ENCODE results near the gene ERF.
A peak's percentile ranks its signal among the peaks of the same experiment; 100 is the strongest.

Gene ERF

DNA sequence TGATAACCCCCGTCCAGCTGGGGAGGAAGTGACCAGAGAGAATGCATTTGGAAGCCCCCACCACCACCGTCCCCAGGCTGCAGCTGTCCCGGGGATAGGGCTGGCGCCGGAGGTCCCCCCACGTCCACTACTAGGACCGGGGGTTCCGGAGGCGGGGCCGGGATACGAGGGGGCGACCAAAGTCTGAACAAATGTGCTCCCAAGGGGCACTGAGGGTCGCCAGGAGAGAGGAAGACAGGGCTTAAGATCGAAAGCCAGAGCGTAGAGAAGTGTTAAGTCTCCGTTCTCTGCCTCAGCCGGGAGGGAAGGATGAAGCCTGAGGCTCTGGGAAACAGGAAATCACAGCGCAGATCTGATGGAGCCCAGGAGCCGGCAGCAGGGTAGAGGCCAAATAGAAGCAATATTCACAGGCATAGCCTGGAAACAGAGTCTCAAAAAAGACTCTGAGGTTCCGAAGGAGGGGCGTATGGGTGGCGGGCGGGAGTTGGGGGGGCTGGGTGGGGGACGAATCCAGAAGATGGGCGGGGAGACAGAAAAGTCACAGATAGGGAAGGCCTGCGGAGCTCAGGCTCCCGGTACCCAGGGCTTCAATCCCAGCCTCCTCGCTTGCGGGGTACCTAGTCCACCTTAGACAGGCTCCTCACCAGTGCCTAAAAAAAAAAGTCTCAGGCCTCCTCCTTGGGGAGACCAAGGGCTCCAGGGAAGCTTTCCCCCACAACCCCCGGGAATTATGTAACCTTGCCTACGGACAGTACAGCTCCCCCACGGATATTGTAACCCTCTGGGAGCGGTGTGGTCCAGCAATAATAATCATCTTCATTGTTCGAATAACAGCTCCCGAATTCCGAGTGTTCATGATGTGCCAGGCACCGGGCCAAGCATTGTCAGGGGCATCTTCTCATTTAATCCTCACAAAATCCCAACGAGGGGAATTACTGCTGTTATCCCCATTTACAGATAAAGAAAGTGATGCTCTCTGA, 1.1 kb upstream of the ERF start:
- no peak for DNase-seq (ENCODE audit: low spot score)
- no peak for TF ChIP-seq CTCF (IDR thresholded peaks at IDR 0.05; ENCODE audit: extremely low read depth, missing control alignments)

- TF ChIP-seq CTCF (IDR thresholded peaks at IDR 0.05; ENCODE audit: extremely low read depth, missing control alignments): no peak
- peak; percentile 79 for DNase-seq (ENCODE audit: low spot score)
Observed at GRCh38 chr19:42254089-42254849, 659 bp downstream of the ERF start.

DNA sequence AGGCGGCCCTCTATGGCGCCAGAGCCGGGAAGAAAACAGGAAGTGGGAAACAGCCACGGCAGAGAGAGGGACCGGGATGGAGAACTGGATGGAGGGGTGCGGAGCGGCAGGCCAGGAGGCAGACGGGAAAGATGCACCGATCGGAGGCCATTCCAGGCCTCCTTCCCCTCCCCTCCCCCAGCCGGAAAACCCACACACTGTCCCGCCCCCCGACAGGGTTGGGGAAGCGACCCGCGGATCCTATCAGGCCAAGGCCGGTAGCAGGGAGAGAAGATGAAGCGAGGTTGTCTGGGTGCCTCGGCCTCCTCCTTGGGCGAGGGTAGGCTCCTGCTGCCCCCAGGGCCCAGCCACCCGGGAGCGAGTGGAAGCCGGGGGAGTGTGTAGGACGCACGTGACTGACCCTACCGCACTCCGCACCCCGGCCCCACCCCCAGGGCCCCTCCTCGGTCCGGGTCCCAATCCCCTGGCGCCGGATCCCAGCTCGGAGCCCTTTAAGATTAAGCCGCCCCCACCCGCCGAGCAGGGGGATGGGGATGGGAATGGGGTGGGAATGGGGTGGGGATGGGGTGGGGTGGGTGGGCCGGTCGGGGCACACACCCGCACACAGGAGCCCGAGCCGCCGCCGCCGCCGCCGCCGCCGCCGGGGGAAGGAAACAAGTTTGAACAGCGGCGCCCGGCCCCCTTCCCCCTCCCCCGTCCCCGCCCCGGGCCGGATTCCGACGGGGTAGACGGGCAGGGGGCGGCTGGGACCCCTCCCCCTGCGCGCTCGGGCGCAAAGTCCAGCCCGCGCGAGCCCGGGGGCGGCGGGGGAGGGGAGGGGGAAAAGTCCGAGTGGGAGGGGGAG, 1.5 kb downstream of the ERF start:
- no peak for TF ChIP-seq CTCF (IDR thresholded peaks at IDR 0.05; ENCODE audit: extremely low read depth, missing control alignments)
- DNase-seq (ENCODE audit: low spot score): peak; percentile 82

DNA sequence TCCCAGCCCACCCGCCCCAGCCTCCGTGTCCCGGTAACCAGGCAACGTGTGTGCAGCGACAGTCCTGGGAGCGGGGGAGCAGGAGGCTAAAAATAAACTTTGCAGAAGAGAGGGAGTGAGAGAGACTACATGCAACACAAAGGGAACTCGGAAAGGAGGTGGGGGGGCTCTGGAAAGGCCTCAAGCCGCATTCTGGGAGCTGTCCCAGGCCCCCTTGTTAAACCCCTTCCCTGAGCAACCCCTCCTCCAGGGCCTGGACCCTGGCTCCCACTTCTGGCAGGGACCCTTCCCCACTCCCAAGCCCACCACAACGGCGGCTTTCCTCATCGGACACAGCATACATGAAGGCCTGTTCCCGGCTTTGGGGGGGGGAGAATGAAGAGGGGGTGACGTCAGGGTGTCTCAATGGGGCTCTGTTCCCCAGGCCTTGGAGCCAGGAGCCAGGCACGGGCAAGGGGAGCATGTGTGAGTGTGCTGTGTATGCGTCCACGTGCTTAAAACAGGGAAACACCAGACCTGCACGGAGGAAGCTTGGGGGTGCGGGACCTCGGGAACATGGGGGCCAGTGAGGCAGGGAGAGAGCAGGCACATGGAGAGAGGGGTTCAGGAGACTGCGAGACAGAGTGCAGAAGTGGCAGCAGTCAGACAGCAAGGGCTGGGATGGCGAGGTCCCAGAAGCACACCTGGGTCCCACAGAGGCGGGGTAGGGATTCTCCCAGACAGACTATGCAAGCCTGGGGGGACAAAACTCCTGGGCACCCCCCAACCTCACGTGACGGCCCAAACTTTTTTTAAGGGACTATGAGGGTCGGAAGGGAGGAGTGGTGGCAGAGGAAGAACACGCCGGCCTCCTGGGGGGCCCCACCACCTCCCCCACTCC, 2.3 kb downstream of the ERF start:
- TF ChIP-seq CTCF (IDR thresholded peaks at IDR 0.05; ENCODE audit: extremely low read depth, missing control alignments): no peak
- DNase-seq (ENCODE audit: low spot score): no peak

DNA sequence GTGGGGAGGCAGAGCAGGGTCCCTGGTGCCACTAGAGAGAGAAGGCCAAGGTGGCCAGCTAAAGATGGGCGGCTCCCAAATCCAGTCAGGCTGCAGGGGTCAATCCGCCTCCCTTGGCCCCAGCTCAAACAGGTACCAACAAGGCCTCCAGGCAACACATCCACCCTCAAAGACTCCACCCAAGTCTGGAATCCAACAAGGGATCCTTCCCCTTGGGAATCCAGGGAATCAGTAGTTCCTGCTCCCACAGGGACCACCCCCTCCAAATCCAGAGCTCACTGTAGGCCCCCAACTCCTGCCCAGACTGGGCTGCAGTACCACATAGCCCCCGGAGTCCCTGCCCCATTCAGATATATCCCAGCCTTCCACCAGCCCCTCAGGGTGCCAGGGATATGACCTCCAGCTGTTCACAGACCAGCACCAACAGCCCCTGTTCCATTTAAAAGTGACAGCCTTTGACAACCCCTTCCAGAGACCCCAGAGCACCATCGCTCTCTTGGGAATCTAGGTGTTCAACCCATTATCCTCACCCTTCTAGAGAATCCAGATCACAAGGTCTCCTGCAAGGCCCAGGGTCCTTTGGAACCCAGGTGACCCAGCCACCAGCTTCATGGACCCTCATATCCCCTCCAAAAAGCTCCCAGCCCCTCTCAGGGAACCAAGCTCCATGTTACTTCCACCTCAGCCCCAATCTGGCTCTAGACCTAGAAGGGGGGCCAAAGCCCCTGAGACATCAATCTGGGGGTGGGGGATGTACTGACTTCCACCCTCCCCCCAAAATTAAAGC, 3.2 kb downstream of the ERF start:
- DNase-seq (ENCODE audit: low spot score): no peak
- TF ChIP-seq CTCF (IDR thresholded peaks at IDR 0.05; ENCODE audit: extremely low read depth, missing control alignments): no peak

All from GM20000 (cell line).